Effector CD8-positive, alpha-beta T cell (primary cell): ENCODE measurements around the gene PDP2.
"Not testable (repeated sequence)": the region's sequence is repeated elsewhere in the genome, so short reads cannot be mapped to it uniquely, and the experiment has no call there.

Experiments used
- DNase-seq: peaks from one replicate; lab custom pipeline; 2025; lab: John Stamatoyannopoulos, UW

Gene PDP2

GRCh38 chr16:66853261-66854139, 26.8 kb upstream of the PDP2 start:
- DNase-seq: no peak

- DNase-seq: no peak
Measured at GRCh38 chr16:66856184-66856730, 24.1 kb upstream of the PDP2 start.

- DNase-seq: no peak
Measured at GRCh38 chr16:66856801-66857200, 23.5 kb upstream of the PDP2 start.

- no peak for DNase-seq
Measured at GRCh38 chr16:66857437-66857836, 22.9 kb upstream of the PDP2 start.

GRCh38 chr16:66858740-66859396, 21.4 kb upstream of the PDP2 start:
- no peak for DNase-seq

GRCh38 chr16:66859397-66860068, 20.8 kb upstream of the PDP2 start:
- DNase-seq: no peak

GRCh38 chr16:66862023-66862520, 18.2 kb upstream of the PDP2 start:
- DNase-seq: no peak

GRCh38 chr16:66863707-66864106, 16.6 kb upstream of the PDP2 start:
- no peak for DNase-seq

- DNase-seq: no peak
Measured at GRCh38 chr16:66869424-66869823, 10.9 kb upstream of the PDP2 start.

- DNase-seq: not testable (repeated sequence)
Measured at GRCh38 chr16:66871363-66871762, 9.0 kb upstream of the PDP2 start.

- DNase-seq: no peak
Measured at GRCh38 chr16:66871840-66872239, 8.5 kb upstream of the PDP2 start.

GRCh38 chr16:66872559-66872942, 7.8 kb upstream of the PDP2 start:
- no peak for DNase-seq

- peak; percentile 67 for DNase-seq
Measured at GRCh38 chr16:66872943-66873684, 7.2 kb upstream of the PDP2 start.

- no peak for DNase-seq
Measured at GRCh38 chr16:66873685-66874055, 6.6 kb upstream of the PDP2 start.

- DNase-seq: no peak
Measured at GRCh38 chr16:66874079-66874775, 6.1 kb upstream of the PDP2 start.

GRCh38 chr16:66878067-66878466, 2.2 kb upstream of the PDP2 start:
- no peak for DNase-seq

- DNase-seq: no peak
Measured at GRCh38 chr16:66881014-66881417, 701 bp downstream of the PDP2 start.

- no peak for DNase-seq
Measured at GRCh38 chr16:66881560-66881959, 1.2 kb downstream of the PDP2 start.

- no peak for DNase-seq
Measured at GRCh38 chr16:66881964-66882508, 1.7 kb downstream of the PDP2 start.

GRCh38 chr16:66882702-66883101, 2.4 kb downstream of the PDP2 start:
- DNase-seq: no peak

- no peak for DNase-seq
Measured at GRCh38 chr16:66885491-66885890, 5.2 kb downstream of the PDP2 start.
